NCI-H526 treated with DMSO at 0.1 percent for 48 hours (cell line): ENCODE results near the gene CXXC5.

Experiments used
- DNase-seq: peaks from one replicate; lab custom pipeline; 2025; lab: John Stamatoyannopoulos, UW

The CXXC5 gene

GRCh38 chr5:139651043-139651834 lies 3.1 kb downstream of the CXXC5 start:
- no peak for DNase-seq

GRCh38 chr5:139651853-139652787 lies 4.0 kb downstream of the CXXC5 start:
- DNase-seq = peak; percentile 57

- DNase-seq = no peak
Observed at GRCh38 chr5:139652788-139653241, 4.7 kb downstream of the CXXC5 start.

- DNase-seq = no peak
Observed at GRCh38 chr5:139653616-139654015, 5.5 kb downstream of the CXXC5 start.

GRCh38 chr5:139654464-139654863 lies 6.3 kb downstream of the CXXC5 start:
- no peak for DNase-seq

GRCh38 chr5:139654871-139655491 lies 6.8 kb downstream of the CXXC5 start:
- DNase-seq = no peak

GRCh38 chr5:139655727-139656271 lies 7.7 kb downstream of the CXXC5 start:
- no peak for DNase-seq

- DNase-seq = no peak
Observed at GRCh38 chr5:139657363-139658321, 9.5 kb downstream of the CXXC5 start.

- no peak for DNase-seq
Observed at GRCh38 chr5:139658501-139658927, 10.4 kb downstream of the CXXC5 start.

- no peak for DNase-seq
Observed at GRCh38 chr5:139658928-139659667, 10.9 kb downstream of the CXXC5 start.

- no peak for DNase-seq
Observed at GRCh38 chr5:139659695-139660101, 11.5 kb downstream of the CXXC5 start.

- DNase-seq = no peak
Observed at GRCh38 chr5:139660105-139660922, 12.2 kb downstream of the CXXC5 start.

- no peak for DNase-seq
Observed at GRCh38 chr5:139660923-139661814, 13.0 kb downstream of the CXXC5 start.

- DNase-seq = no peak
Observed at GRCh38 chr5:139662617-139663016, 14.5 kb downstream of the CXXC5 start.

GRCh38 chr5:139663207-139664085 lies 15.3 kb downstream of the CXXC5 start:
- no peak for DNase-seq

- no peak for DNase-seq
Observed at GRCh38 chr5:139664086-139664693, 16.0 kb downstream of the CXXC5 start.
